Kidney capillary endothelial cell (primary cell): ENCODE results near the gene IL18RAP.
A peak's percentile ranks its signal among the peaks of the same experiment; 100 is the strongest.

Source experiments
- DNase-seq: peaks from one replicate; pipeline ENCODE4 v3.0.0-alpha.2; 2018; ENCODE audit warnings: low spot score

Gene IL18RAP

DNA sequence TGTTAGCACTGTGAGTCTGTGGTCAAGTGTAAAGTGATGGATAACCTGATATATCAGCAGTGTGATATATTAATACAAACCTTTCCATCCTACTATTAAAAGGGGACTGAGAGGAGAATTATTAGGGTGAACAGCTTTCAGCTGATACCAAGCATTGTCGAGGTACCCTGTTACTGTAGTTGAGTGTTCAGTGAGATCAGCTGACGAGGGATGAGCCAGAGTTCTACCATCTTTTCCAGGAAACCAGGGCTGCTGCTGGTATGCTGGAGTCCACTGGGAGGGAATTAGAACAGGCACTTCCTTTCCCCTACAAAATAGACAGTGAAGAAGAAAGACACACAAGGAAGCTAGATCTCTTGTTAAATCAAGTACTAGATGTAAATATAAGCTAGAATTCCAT is 408 bp downstream of the IL18RAP start:
- no peak for DNase-seq

DNA sequence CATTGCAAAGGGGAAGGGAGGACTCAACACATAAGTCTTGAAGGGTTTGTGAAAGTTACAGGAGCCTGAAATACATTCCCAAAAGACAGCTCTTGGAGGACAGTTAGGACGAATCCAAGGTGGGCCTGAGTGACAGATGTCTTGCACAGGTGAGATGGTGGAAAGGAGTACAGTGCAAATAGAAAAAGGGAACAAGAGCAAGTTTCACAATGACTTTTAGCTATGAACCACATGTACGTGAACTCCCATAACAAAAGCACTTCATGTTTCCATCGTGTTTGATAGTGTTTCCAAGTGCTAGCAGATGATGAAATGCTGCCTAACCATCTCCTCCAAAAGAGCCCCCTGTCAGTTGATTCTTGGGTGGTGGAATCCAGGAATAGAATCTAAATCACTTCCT is 1.8 kb downstream of the IL18RAP start:
- no peak for DNase-seq

DNA sequence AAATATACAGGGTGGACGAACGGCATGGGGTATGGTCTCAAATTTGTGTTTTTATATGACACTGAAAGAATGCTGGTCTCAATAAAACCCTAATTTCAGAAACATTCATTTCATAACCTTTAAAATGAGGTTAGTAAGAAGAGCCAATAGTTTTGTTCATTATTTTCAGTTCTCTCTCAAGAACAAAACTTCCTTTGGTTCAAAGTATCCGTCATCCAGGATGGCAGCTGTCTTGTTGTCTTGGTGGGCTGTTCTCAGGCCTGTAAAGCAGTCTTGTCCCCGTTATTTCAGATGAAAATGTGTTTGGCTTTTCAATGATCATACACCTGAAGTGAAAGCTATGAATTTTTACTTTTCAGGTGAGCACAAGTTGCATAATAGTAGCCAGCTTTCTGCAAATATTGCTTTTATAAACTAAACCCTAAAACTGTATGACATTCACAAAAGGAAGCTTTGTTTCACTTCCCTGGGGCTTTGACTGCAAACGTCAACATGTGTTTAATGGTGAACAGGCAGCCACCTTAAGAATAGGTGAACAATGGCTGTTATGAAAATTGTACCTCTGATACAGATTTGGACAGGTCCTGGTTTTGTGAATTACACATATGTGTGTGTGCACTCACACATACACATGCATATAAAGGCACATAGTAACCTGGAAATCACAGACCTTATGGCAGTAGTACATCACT is 2.6 kb downstream of the IL18RAP start:
- no peak for DNase-seq

DNA sequence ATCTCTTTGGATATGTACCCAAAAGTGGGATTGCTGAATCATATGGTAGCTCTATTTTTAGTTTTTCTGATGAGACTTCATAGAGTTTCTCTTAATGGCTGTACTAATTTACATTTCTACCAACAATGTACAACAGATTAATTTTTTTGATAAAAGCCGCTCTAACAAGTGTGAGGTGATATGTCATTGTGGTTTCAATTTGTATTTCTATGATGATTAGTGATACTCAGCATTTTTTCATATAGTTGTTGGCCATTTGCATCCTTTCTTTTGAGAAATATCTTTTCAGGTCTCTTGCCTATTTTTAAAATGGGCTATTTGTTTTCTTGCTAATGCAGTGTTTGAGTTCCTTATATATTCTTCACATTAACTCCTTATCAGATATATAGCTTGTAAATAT is 4.3 kb downstream of the IL18RAP start:
- no peak for DNase-seq

DNA sequence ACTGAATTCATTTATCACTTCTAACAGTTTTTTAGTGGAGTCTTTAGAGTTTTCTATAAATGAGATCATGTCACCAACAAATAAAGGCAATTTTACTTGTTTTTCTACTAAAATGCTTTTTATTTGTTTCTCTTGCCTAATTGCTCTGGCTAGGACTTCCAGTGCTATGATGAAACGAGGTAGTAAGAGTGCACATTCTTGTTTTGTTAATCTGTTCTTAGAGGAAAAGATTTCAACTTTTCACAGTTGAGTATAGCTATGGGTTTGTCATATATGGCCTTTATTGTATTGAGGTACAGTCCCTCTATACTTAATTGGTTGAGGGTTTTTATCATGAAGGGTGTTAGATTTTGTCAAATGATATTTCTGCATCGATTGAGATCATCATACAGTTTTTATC is 5.6 kb downstream of the IL18RAP start:
- no peak for DNase-seq

DNA sequence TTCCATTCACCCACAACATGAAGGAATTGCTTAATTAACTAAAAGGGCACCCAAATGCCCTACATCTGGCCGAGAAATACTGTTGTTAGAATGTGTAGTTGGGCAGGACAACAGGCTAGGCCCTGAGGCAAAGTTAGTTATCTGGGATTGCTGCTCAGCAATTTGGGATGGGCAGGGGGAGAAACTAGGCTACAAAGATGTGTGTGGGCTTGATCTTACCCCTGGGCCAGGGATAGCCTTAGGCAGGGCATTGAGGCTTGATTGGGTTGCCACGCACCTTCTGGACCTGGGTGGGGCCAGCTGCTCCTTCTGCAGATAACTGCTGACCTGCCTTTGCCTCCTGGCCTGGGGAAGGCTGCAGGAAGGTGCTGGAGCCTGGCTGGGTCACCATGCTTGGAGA is 9.4 kb downstream of the IL18RAP start:
- DNase-seq, result no peak

DNA sequence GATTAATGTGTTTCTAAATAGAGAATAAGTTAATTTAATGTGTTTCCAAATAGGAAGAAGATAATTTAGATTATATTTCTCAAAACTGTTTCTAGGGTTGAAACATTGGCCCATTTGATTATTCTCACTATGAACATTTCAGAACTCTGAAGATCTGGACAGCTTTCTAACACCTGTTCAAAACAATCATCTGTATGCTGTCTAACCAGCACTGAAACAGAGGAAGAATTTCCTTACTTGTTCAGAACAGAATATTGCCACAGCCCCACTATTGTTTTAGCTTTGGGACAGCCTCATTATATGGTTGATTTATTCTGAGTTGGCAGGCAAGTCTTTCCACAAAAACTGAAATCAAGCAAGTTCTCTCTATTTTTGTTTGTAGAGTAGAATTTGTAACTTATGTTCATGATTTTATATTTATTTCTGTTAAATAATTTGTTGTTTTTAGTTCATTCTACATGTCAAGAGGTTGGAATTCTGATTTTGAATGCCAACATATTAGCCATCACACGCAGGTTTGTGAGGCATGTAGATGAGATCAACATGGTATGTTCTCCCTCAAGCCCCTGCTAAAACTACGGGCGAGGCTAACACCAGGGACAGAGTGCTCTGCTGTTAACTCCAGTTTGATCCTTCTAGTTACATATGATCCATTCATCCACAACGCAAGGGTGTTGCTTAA is 11.2 kb downstream of the IL18RAP start:
- no peak for DNase-seq

DNA sequence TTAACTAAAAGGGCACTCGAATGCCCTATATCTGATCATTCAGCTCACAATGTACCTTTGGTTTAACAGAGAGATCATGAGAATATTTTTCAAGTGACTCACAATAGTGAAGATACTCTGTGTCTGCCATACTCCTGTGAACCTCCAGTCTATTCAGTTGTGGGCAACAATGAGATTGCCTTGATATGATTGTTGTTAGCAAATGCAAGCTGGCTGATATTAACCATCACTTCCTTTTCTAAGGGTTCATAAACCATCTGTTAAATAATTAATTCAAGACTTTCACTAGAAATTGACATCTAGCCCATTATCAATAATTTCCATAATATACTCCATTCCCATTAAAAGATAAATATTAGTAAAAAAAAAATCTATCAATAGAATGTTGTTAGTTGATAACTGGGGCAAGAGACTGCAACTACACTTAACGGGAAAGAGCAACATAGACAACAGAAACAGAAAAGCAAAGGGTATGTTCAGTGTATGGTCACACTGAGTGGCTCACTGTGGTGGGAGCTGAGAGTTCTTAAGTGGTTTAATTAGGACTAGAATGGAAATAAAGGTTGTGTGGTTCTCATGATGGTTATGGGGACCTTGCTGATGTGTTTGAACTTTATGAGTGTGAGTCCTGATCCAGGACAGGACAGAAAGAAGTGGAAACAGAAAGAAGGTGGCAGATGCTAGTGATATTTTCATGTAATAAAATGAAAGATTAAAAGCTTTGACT is 11.9 kb downstream of the IL18RAP start:
- DNase-seq, result no peak

DNA sequence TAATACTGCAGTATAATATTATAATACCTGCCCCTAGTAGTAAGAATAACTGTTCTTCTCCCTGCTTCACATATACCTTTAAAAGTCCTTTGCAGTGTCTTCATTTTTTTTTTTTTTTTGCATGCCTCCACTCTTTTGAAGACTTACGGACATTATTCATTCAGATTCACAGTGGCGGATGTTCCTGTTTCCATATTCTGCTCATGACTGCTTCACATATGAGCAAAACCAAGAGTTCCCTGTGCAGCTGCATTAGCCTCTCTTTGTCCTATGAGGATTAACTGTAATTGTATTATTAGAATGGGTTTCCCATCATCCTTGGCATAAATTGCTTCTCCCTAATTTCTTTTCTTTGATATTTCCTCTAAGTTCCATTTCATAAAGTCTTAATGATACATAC is 12.8 kb downstream of the IL18RAP start:
- no peak for DNase-seq

DNA sequence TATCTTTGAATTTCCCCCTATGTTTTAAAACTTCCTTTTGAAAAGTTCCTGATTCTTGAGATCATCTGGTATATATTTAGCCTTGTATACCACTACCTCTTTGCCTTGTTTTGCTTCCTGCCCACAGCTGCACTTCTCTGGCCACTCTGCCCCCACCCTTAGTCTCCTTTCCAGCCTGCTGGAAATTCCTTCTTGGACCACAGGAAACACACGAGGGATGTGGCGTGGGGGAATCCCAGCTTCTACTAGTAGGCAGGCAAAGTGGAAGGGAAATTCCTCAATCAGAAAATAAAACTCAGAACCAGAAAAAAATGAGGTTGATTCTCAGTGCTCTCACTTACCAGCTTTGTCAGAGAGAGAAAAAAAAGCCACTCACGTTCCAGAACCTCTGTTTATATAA is 13.4 kb downstream of the IL18RAP start:
- DNase-seq, result peak; percentile 4

DNA sequence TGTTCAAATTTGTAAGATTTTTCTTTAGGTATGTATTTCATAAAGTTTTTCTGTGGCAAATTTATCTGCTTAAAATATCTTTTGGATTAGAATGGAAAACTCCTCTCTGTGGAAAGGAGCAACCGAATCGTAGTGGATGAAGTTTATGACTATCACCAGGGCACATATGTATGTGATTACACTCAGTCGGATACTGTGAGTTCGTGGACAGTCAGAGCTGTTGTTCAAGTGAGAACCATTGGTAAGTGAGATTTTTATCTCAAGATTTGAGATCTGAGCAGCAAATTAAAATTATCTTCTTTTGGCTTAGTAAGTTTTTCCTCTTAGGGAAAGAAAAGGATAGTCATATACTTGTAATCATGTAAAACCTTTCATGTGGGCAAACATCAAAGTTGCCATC is 14.2 kb downstream of the IL18RAP start:
- DNase-seq, result no peak

DNA sequence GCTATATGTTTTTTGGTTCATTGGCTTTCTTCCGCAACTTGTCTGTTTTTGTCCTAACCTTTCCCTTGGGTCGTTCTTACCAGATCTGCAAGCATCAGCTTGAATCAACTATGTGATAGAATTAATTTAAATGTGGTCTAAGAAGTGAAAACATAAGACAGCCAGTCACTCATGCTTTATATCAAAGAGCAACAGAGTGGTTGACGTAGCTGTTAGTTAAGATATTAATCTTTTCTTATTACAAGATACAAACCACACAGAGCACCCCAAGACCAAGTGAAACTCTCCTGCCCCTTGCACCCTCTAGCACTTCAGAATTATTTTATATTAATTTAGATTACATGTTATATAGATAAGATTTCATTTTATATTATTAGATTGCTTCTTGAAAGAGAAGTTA is 15.2 kb downstream of the IL18RAP start:
- DNase-seq, result no peak

DNA sequence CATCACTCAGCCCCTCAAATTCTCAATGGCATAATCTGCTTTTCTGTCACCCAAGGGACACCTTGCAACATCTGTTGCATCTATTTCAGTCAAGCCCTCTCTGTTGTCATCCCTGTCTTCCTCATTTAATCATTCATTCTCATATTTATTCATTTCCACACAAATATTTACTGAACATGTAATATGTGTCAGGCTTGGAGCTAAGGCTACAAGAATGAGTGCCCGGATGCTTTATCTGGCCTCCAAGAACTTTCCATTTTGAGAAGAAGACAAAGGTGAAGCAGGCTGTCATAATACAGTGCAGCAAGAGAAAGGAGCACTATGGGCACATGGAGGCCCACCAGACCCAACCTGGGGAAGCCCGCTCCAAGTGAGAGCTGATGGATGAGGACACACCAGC is 15.6 kb downstream of the IL18RAP start:
- DNase-seq, result no peak

DNA sequence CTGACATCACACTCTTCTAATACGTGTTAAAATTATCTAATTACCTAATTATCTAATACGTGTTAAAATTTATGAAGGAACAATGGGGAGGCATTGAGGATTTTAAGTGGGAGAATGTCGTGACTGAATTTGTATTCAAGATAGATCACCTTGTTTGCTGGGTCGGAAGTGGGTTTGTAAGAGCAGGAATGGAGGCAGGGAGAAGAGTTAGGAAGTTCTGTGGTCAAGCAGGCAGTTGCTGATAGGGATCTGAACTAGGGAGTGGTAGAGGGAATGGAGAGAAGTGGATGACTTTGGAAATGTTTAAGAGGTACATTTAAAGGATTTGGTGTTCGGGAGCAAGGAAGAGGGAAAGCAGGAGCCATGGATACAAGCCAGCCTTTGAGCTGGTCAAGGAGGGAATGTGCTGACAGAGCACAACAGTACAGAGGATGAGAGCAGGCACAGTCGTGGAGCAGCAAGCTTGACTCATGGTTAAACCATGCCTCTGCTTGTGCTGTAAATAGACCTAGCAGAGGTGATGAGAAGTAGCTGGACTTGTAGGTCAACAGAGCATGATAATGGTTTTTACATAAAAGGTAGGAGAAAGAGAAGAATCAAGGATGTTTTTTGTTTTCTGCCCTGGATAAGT is 16.2 kb downstream of the IL18RAP start:
- peak; percentile 30 for DNase-seq

DNA sequence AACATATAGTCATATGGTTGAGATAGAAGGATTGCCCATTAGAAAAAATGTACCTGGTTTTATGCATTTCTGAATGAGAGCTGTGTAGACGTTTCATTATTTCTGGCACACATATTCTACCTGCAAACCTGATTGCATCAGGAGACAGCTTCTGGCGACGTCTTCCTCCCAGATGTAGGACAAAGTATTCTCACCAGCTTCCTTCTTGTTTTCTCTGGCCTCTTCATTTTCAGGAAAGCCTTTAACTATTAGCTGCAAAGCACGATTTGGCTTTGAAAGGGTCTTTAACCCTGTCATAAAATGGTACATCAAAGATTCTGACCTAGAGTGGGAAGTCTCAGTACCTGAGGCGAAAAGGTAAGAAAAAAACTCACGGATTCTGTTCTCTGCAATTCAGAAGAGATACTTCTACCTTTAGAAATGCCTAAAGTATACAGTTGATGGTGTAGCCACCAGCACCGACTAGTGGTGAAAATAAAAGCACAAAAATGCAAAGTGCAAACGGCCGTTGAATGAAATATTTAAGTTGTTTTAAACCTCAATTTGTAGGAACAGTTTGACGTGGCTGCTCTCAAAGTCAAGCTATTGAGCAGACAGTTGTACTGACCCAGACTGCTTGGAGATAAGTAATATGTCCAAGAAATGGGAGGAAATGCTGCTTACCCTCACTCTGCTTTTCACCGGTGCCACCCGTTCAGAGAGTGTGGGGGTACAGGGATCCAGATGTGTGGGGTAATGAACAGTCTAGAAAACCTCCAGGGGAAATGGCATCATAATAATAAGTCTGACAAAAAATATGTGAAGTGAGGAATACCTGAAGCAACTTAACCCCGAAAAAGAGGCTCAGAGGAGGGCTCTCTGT is 20.2 kb downstream of the IL18RAP start:
- DNase-seq, result peak; percentile 35

DNA sequence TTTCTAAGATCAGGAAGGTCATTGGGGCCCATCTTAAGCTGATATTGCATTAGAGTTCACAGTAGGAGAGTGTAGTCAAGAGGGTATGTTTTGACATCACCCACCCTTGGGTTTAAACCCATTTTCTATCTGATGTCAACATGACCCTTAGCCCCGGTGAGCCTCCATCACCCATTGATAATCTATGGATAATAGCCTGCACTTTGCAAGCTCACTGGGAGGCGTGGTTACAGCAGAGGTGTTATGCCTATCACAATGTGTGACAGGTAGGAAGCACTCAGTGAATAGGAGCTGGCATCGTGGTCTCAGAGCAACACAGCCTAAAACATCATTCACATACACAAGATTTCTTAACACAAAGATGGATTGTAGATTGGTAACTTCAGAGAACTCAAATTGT is 21.3 kb downstream of the IL18RAP start:
- no peak for DNase-seq

DNA sequence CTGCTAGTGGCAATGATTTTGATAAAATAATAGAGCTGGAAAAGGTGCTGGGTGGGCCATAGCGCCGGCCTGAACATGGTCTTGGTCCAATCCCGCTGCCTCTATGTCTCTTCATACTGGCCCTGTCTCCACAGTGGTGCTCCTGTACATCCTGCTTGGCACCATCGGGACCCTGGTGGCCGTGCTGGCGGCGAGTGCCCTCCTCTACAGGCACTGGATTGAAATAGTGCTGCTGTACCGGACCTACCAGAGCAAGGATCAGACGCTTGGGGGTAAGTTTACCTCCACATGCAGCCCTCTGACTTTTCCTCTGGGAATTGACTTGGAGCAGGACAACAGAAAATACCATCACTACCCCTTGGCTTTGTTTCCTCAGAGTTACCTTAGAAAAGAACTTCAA is 24.0 kb downstream of the IL18RAP start:
- no peak for DNase-seq

DNA sequence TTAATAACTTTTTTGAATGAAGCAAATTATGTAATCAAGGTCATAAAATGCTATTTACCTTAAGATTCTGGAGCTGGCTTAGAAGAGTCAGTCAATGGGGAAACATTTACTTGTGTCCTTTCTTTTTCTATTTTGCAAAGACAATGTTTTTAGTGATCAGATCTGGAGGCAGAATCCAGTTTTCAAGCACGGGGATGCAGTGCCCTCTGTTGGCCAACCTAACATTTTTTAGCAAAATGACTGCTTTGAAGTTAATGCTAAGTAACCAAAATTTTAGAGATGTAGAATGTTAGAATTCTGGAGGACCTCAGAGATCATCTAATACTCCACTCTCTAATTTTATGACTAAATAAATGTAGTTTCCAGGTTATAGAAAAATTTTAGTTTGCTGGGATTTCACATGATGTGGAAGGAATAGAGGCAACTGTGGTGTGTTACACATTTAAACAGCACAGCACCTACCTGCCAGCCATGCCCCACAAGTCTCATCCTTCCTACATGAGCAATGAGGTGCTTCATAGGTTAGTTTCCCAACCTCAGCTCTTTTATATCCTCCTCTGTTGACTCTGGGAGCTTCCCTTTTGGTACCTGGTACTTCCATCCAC is 26.5 kb downstream of the IL18RAP start:
- peak; percentile 54 for DNase-seq

DNA sequence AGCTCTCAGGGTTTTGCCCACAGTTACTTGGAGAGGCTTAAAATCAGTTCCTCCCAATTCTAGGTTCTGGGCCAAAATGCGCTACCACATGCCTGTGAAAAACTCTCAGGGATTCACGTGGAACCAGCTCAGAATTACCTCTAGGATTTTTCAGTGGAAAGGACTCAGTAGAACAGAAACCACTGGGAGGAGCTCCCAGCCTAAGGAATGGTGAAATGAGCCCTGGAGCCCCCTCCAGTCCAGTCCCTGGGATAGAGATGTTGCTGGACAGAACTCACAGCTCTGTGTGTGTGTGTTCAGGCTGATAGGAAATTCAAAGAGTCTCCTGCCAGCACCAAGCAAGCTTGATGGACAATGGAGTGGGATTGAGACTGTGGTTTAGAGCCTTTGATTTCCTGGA is 29.0 kb downstream of the IL18RAP start:
- DNase-seq, result no peak

DNA sequence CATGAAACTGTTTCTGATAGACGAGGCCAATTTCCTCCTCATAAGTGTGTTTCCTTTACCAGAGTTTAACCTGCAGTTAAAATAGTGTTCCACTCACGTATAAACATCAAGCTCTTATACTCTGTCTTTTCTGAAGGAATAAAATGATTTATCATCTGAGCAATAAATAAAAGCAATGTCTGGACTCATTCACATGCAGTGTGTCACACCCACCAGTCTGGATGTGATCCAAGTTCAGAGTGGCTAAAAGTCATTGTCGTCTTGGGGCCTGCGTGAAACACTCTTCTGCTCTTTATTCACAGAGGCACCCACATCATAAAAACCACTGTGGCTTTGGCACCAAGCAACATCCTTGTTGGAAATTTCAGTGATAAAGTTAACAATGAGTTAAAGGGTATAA is 30.5 kb downstream of the IL18RAP start:
- DNase-seq, result no peak

DNA sequence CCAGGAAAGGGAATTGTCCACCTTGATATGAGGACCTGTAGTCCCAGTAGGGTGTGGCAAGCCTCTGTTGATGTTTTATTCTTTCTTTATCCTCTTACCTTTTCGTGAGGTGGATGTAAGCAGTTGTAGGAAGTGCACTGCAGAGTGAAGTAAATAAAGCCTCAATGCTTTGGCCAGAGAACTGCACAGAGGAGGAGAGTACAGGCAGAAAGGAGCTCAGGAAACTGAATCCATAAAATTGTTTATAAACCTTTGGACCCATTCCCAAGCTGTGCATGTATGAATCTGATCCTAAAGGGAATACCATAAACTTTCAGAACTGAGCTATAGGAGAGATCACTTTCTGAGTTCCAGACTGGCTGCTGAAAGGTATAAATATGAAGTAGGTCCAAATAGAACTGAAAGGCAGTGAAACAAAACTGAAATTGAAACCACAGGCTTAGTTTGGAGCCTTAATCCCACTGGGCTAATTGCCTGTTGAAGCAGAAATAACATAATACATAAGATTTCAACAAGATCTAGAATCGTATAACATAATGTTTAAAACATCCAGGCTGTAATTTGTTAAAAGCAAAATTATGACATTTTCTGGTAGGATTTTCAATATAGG is 32.2 kb downstream of the IL18RAP start:
- DNase-seq, result no peak
